ENCODE results near the gene TMEM108.

DNA sequence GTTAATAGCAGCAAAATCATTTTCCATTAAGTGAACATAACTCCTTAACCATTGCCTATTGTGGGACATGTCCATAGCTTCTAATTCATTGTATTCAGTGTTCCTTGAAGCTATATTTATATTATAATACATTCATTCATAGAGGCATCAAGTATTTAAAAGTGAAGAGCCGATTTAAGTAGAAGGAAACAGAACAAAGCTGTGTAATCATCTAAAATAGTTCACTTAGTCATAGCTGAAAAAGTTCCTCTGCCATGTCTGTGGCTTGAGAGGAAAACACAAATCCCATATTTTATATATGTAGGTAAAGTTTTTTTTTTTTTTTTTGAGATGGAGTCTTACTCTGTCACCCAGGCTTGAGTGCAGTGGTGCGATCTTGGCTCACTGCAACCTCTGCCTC is 54.5 kb downstream of the TMEM108 start:
- TF ChIP-seq, protein P1, sequence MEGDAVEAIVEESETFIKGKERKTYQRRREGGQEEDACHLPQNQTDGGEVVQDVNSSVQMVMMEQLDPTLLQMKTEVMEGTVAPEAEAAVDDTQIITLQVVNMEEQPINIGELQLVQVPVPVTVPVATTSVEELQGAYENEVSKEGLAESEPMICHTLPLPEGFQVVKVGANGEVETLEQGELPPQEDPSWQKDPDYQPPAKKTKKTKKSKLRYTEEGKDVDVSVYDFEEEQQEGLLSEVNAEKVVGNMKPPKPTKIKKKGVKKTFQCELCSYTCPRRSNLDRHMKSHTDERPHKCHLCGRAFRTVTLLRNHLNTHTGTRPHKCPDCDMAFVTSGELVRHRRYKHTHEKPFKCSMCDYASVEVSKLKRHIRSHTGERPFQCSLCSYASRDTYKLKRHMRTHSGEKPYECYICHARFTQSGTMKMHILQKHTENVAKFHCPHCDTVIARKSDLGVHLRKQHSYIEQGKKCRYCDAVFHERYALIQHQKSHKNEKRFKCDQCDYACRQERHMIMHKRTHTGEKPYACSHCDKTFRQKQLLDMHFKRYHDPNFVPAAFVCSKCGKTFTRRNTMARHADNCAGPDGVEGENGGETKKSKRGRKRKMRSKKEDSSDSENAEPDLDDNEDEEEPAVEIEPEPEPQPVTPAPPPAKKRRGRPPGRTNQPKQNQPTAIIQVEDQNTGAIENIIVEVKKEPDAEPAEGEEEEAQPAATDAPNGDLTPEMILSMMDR (IDR thresholded peaks at IDR 0.05) = no peak
- TF ChIP-seq POLR2A (IDR thresholded peaks at IDR 0.05) = no peak

Measured in heart left ventricle (tissue), 13 donors.